HG02588 (cell line): Measurements from ENCODE around the gene MEDAG.

ENCODE experiments used
- ATAC-seq: cut with Tn5 transposase; IDR thresholded peaks from one replicate; pipeline ENCODE4 v1.9.1; 2021; ENCODE audit warnings: mild to moderate bottlenecking, moderate library complexity; ENCODE audit not compliant: unreplicated experiment

MEDAG gene

GRCh38 chr13:30872685-30873461 is 33.2 kb upstream of the MEDAG start:
- no peak for ATAC-seq

DNA sequence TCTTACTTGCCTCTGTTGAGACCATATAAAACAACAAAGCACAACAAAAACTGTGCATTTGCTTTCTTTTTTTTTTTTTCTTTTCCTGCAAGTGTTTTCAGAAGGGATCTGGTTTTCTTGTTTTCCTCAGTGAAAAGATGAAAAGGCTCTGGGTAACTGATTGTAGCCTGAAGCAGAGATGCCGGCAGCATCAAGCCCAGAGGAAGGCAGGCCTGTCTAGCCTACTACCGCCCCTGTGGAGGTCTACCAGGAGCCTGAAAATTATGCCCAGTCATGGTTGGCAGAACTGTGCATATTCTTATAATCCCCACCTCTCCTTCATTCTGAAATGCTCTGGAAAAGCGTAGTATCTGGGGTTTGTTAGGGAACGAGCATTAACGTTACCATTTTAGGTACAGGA is 32.6 kb upstream of the MEDAG start:
- no peak for ATAC-seq

- ATAC-seq: no peak
These were observed 32.0 kb upstream of the MEDAG start for GRCh38 chr13:30874111-30874510.

- ATAC-seq: no peak
These were observed 31.5 kb upstream of the MEDAG start for GRCh38 chr13:30874561-30874960.

- no peak for ATAC-seq
These were observed 28.7 kb upstream of the MEDAG start for GRCh38 chr13:30877335-30877734.

DNA sequence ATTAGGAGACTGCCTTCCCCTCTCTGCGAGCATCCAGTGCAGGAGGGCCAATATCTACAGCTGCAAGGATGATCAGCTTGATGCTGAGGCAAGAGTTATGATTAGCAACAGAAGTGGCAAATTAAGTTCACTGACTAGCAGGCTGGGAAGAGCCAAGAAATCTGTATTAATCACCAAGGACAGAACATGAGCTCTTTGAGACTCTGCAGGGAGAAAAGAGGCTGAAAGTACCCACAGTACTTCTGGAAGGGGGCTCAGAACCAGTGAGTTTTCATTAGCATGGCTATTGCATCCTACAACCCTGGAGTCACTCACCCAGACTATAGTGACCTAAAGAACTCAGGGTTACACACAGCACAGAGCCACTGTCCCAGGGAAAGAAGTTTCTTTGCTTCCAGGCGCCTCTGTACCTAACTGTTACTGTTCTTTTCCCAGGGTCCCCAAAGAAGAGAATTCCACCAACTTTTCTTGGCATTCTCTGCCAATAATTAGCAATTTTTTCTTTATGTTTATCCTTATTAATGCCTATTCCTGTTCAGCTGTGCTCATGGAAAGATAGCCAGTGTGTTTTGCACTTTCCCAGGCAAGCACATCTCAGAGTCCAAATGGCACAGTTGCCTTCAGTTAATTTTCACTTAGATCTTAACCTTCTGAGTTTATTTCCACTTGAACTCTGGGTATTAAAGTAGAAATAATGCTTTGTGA is 25.8 kb upstream of the MEDAG start:
- no peak for ATAC-seq

GRCh38 chr13:30880856-30881155 is 25.3 kb upstream of the MEDAG start:
- ATAC-seq: no peak

DNA sequence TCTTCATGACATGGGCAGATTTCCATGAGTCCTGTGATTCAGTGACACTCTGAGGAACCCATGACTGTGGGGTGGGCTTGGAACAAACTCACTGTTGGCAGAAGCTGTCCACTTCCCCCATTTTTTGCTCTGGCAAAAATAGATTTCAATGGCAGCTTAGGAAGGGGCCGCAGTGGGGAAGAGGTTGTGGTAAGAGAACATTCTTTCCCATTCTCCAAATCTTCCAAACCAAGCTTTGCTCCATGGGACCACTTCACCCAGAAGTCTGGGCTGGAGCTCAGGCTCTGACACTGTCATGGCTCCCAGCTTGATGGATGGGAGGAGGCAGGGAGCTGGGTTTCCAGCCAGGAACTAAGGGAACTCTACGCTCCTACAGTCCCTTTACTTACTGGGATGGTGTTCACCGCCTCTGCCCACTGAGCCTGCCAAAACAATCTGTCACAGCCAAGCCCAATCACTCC is 24.9 kb upstream of the MEDAG start:
- ATAC-seq: no peak

DNA sequence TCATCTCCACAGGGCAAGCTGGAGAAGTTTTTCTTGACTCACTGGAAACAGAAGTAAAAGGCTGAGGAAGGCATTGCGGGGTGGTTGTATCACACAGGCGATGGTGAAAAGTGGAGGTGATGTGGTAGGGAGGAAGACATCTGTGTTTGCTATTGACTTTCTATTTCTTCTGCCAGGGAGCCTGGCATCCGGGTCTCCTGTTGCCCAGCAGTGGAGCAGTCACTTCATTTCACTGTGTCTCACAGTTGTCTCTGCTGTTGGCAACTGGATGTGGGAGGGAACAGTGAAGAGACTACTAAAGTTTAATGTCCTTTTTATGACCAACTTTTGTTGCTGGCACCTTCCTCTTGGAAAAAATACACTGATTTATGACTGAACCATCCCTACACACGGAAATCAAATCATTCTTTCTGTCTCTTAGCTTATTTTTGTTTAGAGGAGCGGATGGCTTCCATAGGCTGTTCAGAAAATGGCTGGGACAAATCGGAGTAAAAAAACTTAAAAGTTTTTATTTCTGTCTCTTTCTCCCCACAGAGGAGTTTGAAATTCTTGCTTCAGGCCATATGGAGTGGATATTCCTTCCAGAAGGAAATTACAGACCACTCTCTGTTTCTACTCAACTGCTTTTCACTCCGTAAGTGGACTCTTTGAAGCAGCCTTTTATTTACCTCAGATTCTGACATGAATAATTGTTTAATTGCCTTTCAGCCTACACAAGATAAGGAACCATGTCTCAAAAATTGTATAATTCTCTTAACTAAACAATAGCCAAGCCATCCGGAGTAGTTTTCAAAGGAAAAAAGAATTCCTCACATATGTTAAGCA is 23.8 kb upstream of the MEDAG start:
- ATAC-seq: no peak

GRCh38 chr13:30882996-30883766 is 22.9 kb upstream of the MEDAG start:
- ATAC-seq: no peak

- no peak for ATAC-seq
These were observed 21.5 kb upstream of the MEDAG start for GRCh38 chr13:30884543-30884942.

GRCh38 chr13:30889196-30889690 is 16.8 kb upstream of the MEDAG start:
- ATAC-seq: no peak

- ATAC-seq: no peak
These were observed 13.1 kb upstream of the MEDAG start for GRCh38 chr13:30892966-30893365.

- no peak for ATAC-seq
These were observed 10.3 kb upstream of the MEDAG start for GRCh38 chr13:30895773-30896172.

GRCh38 chr13:30898070-30898469 is 8.0 kb upstream of the MEDAG start:
- ATAC-seq: no peak

- ATAC-seq: no peak
These were observed 7.3 kb upstream of the MEDAG start for GRCh38 chr13:30898678-30899241.

DNA sequence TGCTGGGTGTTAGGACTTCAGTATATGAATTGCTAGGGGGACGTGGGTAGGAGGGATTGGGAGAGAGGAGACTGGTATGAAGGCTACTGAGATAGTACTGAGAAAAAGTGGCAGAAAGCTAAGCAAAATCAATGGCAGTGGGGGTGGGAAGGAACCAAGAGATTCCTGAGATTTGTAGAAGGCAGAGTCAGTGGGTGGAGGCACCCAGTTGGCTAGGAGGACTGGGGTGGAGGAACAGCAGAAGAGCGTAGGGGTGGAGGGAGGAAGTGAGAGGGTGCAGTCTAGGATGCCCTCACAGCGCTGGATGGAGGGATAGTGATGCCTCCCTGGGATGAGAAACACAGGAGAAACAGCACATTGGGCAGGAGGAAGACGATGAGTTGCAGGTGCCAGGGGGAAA is 5.6 kb upstream of the MEDAG start:
- ATAC-seq: no peak

DNA sequence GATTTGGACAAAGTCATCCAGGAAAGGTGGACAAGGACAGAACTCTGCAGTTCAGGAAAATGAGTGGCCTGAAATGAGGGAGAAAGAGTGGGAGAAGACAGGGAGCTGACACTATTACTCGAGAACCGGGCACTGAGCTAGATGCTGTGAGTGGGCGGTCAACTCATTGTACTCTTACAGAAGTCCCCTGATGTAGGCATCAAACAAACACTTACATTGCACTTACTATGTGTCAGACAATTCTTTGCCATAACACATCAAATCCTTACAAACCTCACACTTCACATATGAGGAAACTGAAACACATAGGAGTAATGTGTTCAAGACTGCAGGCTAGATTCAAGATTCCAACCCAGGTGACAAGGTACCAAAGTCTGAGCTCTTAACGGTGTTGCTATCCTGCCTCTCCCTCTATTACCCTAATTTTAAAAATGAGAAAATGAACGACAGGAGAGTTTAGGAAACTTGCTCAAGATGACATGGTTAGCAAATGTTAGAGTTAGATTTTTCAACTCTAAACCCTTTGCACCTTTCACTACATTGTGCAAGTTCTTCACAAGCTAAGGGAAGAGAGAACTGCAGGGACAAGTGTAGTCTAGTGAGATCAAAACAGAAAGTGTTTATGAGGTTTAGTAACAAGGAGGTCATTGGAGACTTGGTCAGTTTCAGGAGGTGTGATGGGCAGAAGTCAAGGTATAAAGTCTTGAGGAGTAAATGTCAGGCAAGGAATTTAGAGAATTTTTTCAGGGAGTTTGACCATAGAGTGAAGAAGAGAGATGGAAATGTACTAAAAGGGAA is 4.9 kb upstream of the MEDAG start:
- ATAC-seq: no peak

- ATAC-seq: no peak
These were observed 2.0 kb upstream of the MEDAG start for GRCh38 chr13:30904043-30904442.
